ENCODE data around the gene NMNAT1. TPM values are rescaled to one million over a fixed set of nuclear protein-coding genes. Genes with fewer than 3 reads are reported as not detected.

Gene NMNAT1
- total RNA-seq, 1 experiment from 2014 or later = 8.6 TPM

DNA sequence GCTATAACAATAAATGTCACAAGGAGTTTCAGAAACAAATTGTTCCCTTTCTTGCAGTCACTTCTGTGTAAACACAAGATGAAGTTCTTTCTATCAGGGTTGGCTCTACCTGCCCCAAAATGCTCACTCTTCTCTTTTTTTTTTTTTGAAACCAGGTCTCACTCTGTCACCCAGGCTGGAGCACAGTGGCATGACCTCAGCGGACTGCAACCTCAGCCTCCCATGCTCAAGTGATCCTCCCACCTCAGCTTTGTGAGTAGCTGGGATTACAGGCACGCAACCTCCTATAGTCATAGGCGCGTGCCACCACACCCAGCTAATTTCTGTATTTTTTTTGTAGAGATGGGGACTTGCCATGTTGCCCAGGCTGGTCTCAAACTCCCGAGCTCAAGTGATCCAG is 22.7 kb upstream of the NMNAT1 start:
- Histone ChIP-seq H3K27ac (ENCODE audit: low read depth, low read length) (no peak overlapping the region), H3K9me2 (ENCODE audit: insufficient read depth) (no peaks in the 10 kb centered on the region), H4K20me1 (ENCODE audit: insufficient read depth) (no peaks in the 10 kb centered on the region), H2AFZ (ENCODE audit: low read depth, low read length, poor library complexity, severe bottlenecking) (no peak overlapping the region), H3K27me3 (ENCODE audit: insufficient read depth, low read length) (no peaks in the 10 kb centered on the region), H3K9me3 (ENCODE audit: control insufficient read depth in 1 of 2, insufficient read depth in 1 of 2, low read depth in 1 of 2, low read length in 2 of 2) (no peaks in the 10 kb centered on the region), H3K4me2 (ENCODE audit: low read length) (no peak overlapping the region), H3K36me3 (ENCODE audit: control insufficient read depth in 1 of 2, insufficient read depth in 2 of 2, low read length in 2 of 2) (no peaks in the 10 kb centered on the region), H3K79me2 (ENCODE audit: insufficient read depth, low read length) (no peaks in the 10 kb centered on the region), H3K4me1 (ENCODE audit: control insufficient read depth in 1 of 2, insufficient read depth in 2 of 2, low read length in 2 of 2) (no peaks in the 10 kb centered on the region), H3K9ac (ENCODE audit: low read length) (no peak overlapping the region), H3K4me3 (replicated peaks in 1 of 2; ENCODE audit: low read depth in 1 of 2, low read length in 2 of 2) (no peak overlapping the region)
- intact Hi-C loops (cut with micrococcal nuclease) = no loop called here
- CTCF ChIA-PET = no interaction called here
- no TSS peak for BruUV-seq (replicated peaks)
- POLR2A ChIA-PET = interaction anchor here (0.6 kb wide), 1 partner anchor 22 kb away, joined by 3 read pairs; the partner anchor contains the start of genes LZIC and NMNAT1
- RAD21 ChIA-PET (ENCODE audit: low non-redundant PET in 1 of 2, low total read pairs in 2 of 2, uncharacterized antibody in 2 of 2, unreplicated experiment in 2 of 2) = no interaction called here
- no peak for ATAC-seq
- DNase-seq (ENCODE audit: low read depth, low spot score) = no peak
- TF ChIP-seq ZFX (IDR thresholded peaks at IDR 0.05) (no peak), POLR2AphosphoS5 (IDR thresholded peaks at IDR 0.05; ENCODE audit: low read depth, low read length) (no peak), ZNF274 (IDR thresholded peaks at IDR 0.05; ENCODE audit: low read depth, low read length) (no peak), SIN3A (IDR thresholded peaks at IDR 0.05; ENCODE audit: low read depth) (no peak), FOSL1 (IDR thresholded peaks at IDR 0.05; ENCODE audit: low read depth) (no peak), EZH2 (IDR thresholded peaks at IDR 0.05) (no peak), CBX3 (IDR thresholded peaks at IDR 0.05; ENCODE audit: low read depth) (no peak)

DNA sequence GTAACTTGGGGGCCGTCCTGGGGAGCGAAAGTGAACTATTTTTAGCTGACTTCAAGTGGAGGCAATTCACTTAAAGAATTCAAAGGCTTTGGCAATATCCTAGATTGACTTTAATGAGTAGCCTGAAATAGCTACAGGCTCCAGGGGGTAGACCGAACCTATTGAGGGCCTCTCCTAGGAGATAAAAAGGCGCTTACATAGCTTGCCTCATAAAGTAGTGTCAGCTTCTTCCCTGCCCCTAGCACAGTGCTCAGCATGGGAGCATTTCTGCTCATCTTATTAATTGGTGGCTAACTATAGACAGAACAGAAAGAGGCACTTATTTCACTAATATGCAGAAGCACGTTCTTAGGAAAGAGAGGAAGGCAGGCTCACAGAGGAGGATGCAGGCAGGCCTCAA is 20.9 kb upstream of the NMNAT1 start:
- Histone ChIP-seq H2AFZ (ENCODE audit: low read depth, low read length, poor library complexity, severe bottlenecking) (no peak overlapping the region), H3K9me2 (ENCODE audit: insufficient read depth) (no peaks in the 10 kb centered on the region), H3K4me3 (replicated peaks in 1 of 2; ENCODE audit: low read depth in 1 of 2, low read length in 2 of 2) (no peak overlapping the region), H3K27me3 (ENCODE audit: insufficient read depth, low read length) (no peaks in the 10 kb centered on the region), H3K36me3 (ENCODE audit: control insufficient read depth in 1 of 2, insufficient read depth in 2 of 2, low read length in 2 of 2) (no peaks in the 10 kb centered on the region), H3K79me2 (ENCODE audit: insufficient read depth, low read length) (no peaks in the 10 kb centered on the region), H3K4me1 (ENCODE audit: control insufficient read depth in 1 of 2, insufficient read depth in 2 of 2, low read length in 2 of 2) (no peaks in the 10 kb centered on the region), H3K4me2 (ENCODE audit: low read length) (no peak overlapping the region), H3K9ac (ENCODE audit: low read length) (no peak overlapping the region), H4K20me1 (ENCODE audit: insufficient read depth) (no peaks in the 10 kb centered on the region), H3K9me3 (ENCODE audit: control insufficient read depth in 1 of 2, insufficient read depth in 1 of 2, low read depth in 1 of 2, low read length in 2 of 2) (no peaks in the 10 kb centered on the region), H3K27ac (ENCODE audit: low read depth, low read length) (no peak overlapping the region)
- TF ChIP-seq POLR2A (IDR thresholded peaks at IDR 0.05; ENCODE audit: borderline replicate concordance, extremely low read depth, insufficient read depth, insufficient read length) = no peak
- TF ChIP-seq ELF1 (IDR thresholded peaks at IDR 0.05; ENCODE audit: borderline replicate concordance, low read depth) = no peak
- TF ChIP-seq, protein P1, sequence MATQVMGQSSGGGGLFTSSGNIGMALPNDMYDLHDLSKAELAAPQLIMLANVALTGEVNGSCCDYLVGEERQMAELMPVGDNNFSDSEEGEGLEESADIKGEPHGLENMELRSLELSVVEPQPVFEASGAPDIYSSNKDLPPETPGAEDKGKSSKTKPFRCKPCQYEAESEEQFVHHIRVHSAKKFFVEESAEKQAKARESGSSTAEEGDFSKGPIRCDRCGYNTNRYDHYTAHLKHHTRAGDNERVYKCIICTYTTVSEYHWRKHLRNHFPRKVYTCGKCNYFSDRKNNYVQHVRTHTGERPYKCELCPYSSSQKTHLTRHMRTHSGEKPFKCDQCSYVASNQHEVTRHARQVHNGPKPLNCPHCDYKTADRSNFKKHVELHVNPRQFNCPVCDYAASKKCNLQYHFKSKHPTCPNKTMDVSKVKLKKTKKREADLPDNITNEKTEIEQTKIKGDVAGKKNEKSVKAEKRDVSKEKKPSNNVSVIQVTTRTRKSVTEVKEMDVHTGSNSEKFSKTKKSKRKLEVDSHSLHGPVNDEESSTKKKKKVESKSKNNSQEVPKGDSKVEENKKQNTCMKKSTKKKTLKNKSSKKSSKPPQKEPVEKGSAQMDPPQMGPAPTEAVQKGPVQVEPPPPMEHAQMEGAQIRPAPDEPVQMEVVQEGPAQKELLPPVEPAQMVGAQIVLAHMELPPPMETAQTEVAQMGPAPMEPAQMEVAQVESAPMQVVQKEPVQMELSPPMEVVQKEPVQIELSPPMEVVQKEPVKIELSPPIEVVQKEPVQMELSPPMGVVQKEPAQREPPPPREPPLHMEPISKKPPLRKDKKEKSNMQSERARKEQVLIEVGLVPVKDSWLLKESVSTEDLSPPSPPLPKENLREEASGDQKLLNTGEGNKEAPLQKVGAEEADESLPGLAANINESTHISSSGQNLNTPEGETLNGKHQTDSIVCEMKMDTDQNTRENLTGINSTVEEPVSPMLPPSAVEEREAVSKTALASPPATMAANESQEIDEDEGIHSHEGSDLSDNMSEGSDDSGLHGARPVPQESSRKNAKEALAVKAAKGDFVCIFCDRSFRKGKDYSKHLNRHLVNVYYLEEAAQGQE (IDR thresholded peaks at IDR 0.05; ENCODE audit: low read depth) = no peak
- no peak for TF ChIP-seq EGR1 (IDR thresholded peaks at IDR 0.05; ENCODE audit: low read depth)
- TF ChIP-seq JUND (IDR thresholded peaks at IDR 0.05) = no peak
- RAD21 ChIA-PET (ENCODE audit: low non-redundant PET in 1 of 2, low total read pairs in 2 of 2, uncharacterized antibody in 2 of 2, unreplicated experiment in 2 of 2) = no interaction called here
- CTCF ChIA-PET = no interaction called here
- no TSS peak for BruUV-seq (replicated peaks)
- DNase-seq (ENCODE audit: low read depth, low spot score) = no peak
- no peak for ATAC-seq
- POLR2A ChIA-PET = no interaction called here
- intact Hi-C loops (cut with micrococcal nuclease) = no loop called here

All from HCT116 (cell line).